Gastrocnemius medialis (tissue), 4 donors: Measurements from ENCODE around the gene AK1. TPM values are rescaled to one million over a fixed set of nuclear protein-coding genes. Genes with fewer than 3 reads are reported as not detected.
A peak's percentile ranks its signal among the peaks of the same experiment; 100 is the strongest.

Source experiments
- ATAC-seq, 2 donors: fragments of 150-250 bp; one replicate each; pipeline ENCODE4 v1.9.1; 2016
- DNase-seq, 2 donors: peaks; one replicate each; pipeline ENCODE4 v3.0.0-alpha.2; 2019
- H3K27ac ChIP-seq, 4 donors: fragments of 200-600 bp; sonication (generic); 1 replicate in 1 of 4; 2 replicates in 3 of 4; pipeline ENCODE4 v1.5.1; 2016 to 2018; ENCODE audit warnings: mild to moderate bottlenecking in 2 of 4, moderate library complexity in 1 of 4
- H3K27me3 ChIP-seq, 3 donors: fragments of 200-600 bp; sonication (generic) in 2 of 3; 1 replicate in 1 of 3; 2 replicates in 2 of 3; pipeline versions ENCODE4 v1.5.1 to v1.6.0; 2016 to 2019; ENCODE audit warnings: mild to moderate bottlenecking in 1 of 3, moderate library complexity in 1 of 3
- H3K36me3 ChIP-seq, 2 donors: fragments of 200-600 bp; sonication (generic) in 1 of 2; one replicate each; pipeline ENCODE4 v1.5.1; 2017 to 2018
- H3K4me1 ChIP-seq, 2 donors: fragments of 200-600 bp; sonication (generic) in 1 of 2; one replicate each; pipeline ENCODE4 v1.5.1; 2016 to 2017; ENCODE audit warnings: mild to moderate bottlenecking in 2 of 2
- H3K4me3 ChIP-seq, 4 donors: fragments of 200-600 bp; sonication (generic) in 3 of 4; 1 replicate in 1 of 4; 2 replicates in 3 of 4; pipeline ENCODE4 v1.5.1; 2016 to 2019; ENCODE audit warnings: mild to moderate bottlenecking in 2 of 4
- H3K9me3 ChIP-seq, 3 donors: fragments of 200-600 bp; sonication (generic) in 2 of 3; 1 replicate in 1 of 3; 2 replicates in 2 of 3; pipeline ENCODE4 v1.5.1; 2016 to 2019
- CTCF ChIP-seq, 5 experiments: fragments of 450-650 bp in 3 of 5; fragments of 200-600 bp in 2 of 5; sonication (generic) in 2 of 5; IDR thresholded peaks in 4 of 5; conservative IDR thresholded peaks in 1 of 5; 1 replicate in 4 of 5; 2 replicates in 1 of 5; pipeline ENCODE4 v1.5.1; 2016 to 2019; ENCODE audit warnings: antibody characterized with exemption in 5 of 5, mild to moderate bottlenecking in 3 of 5, moderate library complexity in 3 of 5
- POLR2A ChIP-seq, 2 donors: fragments of 450-650 bp; IDR thresholded peaks; one replicate each; pipeline ENCODE4 v1.6.1; 2017; ENCODE audit warnings: antibody characterized with exemption in 2 of 2, mild to moderate bottlenecking in 2 of 2, moderate library complexity in 2 of 2
- in situ Hi-C, 4 donors: fragments of 200-750 bp; cut with MboI; loops; one replicate each; pipeline versions ENCODE4 v1.15.0 to v1.8.0; 2017; ENCODE audit warnings: low sequenced_read_pairs in 4 of 4
- intact Hi-C: fragments of 100-400 bp; cut with DNase I; formaldehyde crosslinking; loops from one replicate; pipeline ENCODE4 v1.15.1; 2023; ENCODE audit warnings: low total_unique reads
- total RNA-seq, 4 donors: library from RNA; depleted of rRNA; stranded (reverse); fragments of >200 nt; gene quantifications; one replicate each; pipeline versions ENCODE4 v1.1.0 to v1.2.3, GENCODE V29; 2016

The AK1 gene
- total RNA-seq, 4 donors from 2014 or later = 240 to 489 (median 359) TPM

- peak in 1 of 2 donors; percentile 10 for ATAC-seq
- DNase-seq = peak in 1 of 2 donors; percentile 69
- Histone ChIP-seq H3K27me3 (no peaks in the 10 kb centered on the region), H3K4me1 (peaks cover 47 to 48% of the 10 kb centered on the region in 2 donors), H3K9me3 (no peaks in the 10 kb centered on the region), H3K27ac (peak overlapping the region; percentile 86 to 96 (median 91)), H3K36me3 (peaks cover 0 to 17% of the 10 kb centered on the region in 2 donors), H3K4me3 (peak overlapping the region; percentile 60 to 74 (median 68))
- no peak for TF ChIP-seq CTCF (IDR thresholded peaks at IDR 0.05 in 4 of 5, conservative IDR thresholded peaks at IDR 0.05 in 1 of 5)
- no peak for TF ChIP-seq POLR2A (IDR thresholded peaks at IDR 0.05)
- in situ Hi-C loops = no loop called here
- intact Hi-C loops = loop anchor here (2.0 to 5.0 kb wide), 5 partner anchors 41 to 289 kb away; partner anchors contain the start of genes CDK9, FPGS and ST6GALNAC4
These were observed 1.3 kb downstream of the AK1 start for GRCh38 chr9:127876026-127876763.

GRCh38 chr9:127875306-127875966, 2.0 kb downstream of the AK1 start:
- intact Hi-C loops = loop anchor here (5.0 kb wide), 3 partner anchors 88 to 288 kb away; partner anchors contain the start of gene CDK9
- H3K36me3 ChIP-seq = peaks cover 0 to 25% of the 10 kb centered on the region in 2 donors
- no peak for TF ChIP-seq POLR2A (IDR thresholded peaks at IDR 0.05)
- TF ChIP-seq CTCF (IDR thresholded peaks at IDR 0.05 in 4 of 5, conservative IDR thresholded peaks at IDR 0.05 in 1 of 5) = no peak
- H3K9me3 ChIP-seq = no peaks in the 10 kb centered on the region
- DNase-seq = peak in 1 of 2 donors; percentile 14
- peaks cover 47 to 48% of the 10 kb centered on the region in 2 donors for H3K4me1 ChIP-seq
- ATAC-seq = no peak
- no peaks in the 10 kb centered on the region for H3K27me3 ChIP-seq
- H3K4me3 ChIP-seq = peak overlapping the region; percentile 60 to 74 (median 68)
- H3K27ac ChIP-seq = peak overlapping the region; percentile 86 to 96 (median 91)
- in situ Hi-C loops = no loop called here

- intact Hi-C loops (loop anchor here (5.0 kb wide), 3 partner anchors 87 to 287 kb away; partner anchors contain the start of gene CDK9), in situ Hi-C loops (loop anchor here in 1 of 4 donors (5.0 kb wide), 1 partner anchor 137 kb away; the partner anchor contains the start of gene TOR2A)
- peaks cover 0 to 30% of the 10 kb centered on the region in 2 donors for H3K36me3 ChIP-seq
- H3K4me3 ChIP-seq = peak overlapping the region; percentile 18 to 70 (median 36)
- H3K27me3 ChIP-seq = no peaks in the 10 kb centered on the region
- H3K4me1 ChIP-seq = peaks cover 47 to 48% of the 10 kb centered on the region in 2 donors
- no peaks in the 10 kb centered on the region for H3K9me3 ChIP-seq
- ATAC-seq (peak in 1 of 2 donors; percentile 33), DNase-seq (peak in 1 of 2 donors; percentile 47)
- no peak for TF ChIP-seq POLR2A (IDR thresholded peaks at IDR 0.05)
- no peak for TF ChIP-seq CTCF (IDR thresholded peaks at IDR 0.05 in 4 of 5, conservative IDR thresholded peaks at IDR 0.05 in 1 of 5)
- H3K27ac ChIP-seq = peak overlapping the region; percentile 86 to 96 (median 91)
These were observed 2.9 kb downstream of the AK1 start for GRCh38 chr9:127874301-127875221.

- DNase-seq (peak; percentile 76 to 87), ATAC-seq (peak; percentile 38 to 47)
- intact Hi-C loops = no loop called here
- Histone ChIP-seq H3K27ac (peak overlapping the region; percentile 86 to 96 (median 91)), H3K4me3 (peak overlapping the region; percentile 18 to 70 (median 36)), H3K4me1 (peaks cover 48 to 53% of the 10 kb centered on the region in 2 donors), H3K27me3 (no peaks in the 10 kb centered on the region), H3K36me3 (peaks cover 0 to 36% of the 10 kb centered on the region in 2 donors), H3K9me3 (no peaks in the 10 kb centered on the region)
- in situ Hi-C loops = loop anchor here in 1 of 4 donors (5.0 kb wide), 1 partner anchor 137 kb away; the partner anchor contains the start of gene TOR2A
- TF ChIP-seq CTCF (IDR thresholded peaks at IDR 0.05 in 4 of 5, conservative IDR thresholded peaks at IDR 0.05 in 1 of 5) (no peak), POLR2A (IDR thresholded peaks at IDR 0.05) (no peak)
These were observed 3.6 kb downstream of the AK1 start for GRCh38 chr9:127873886-127874285.
